Activated CD4-positive, alpha-beta memory T cell treated with anti-CD3 and anti-CD28 coated beads for 36 hours (primary cell): ENCODE data around the gene USH1G. TPM values are rescaled to one million over a fixed set of nuclear protein-coding genes. Genes with fewer than 3 reads are reported as not detected.
A peak's percentile ranks its signal among the peaks of the same experiment; 100 is the strongest.
"Not testable (repeated sequence)": the region's sequence is repeated elsewhere in the genome, so short reads cannot be mapped to it uniquely, and the experiment has no call there.

Experiments used
- CTCF ChIA-PET: fragments of 350-600 bp; sonication (Branson Sonifier 250); formaldehyde crosslinking; loops from one replicate; lab custom pipeline; 2021; ENCODE audit warnings: antibody characterized with exemption, inconsistent platforms; lab: Charles Lee
- POLR2A ChIA-PET: fragments of 350-600 bp; sonication (Branson Sonifier 250); formaldehyde crosslinking; loops from one replicate; lab custom pipeline; 2021; ENCODE audit warnings: antibody characterized with exemption; lab: Charles Lee
- DNase-seq: peaks from one replicate; pipeline ENCODE4 v3.0.0-alpha.2; 2020
- H3K27ac Mint-ChIP-seq: one replicate; pipeline ENCODE4 v1.8.0; 2021; ENCODE audit warnings: mixed read lengths
- H3K27me3 Mint-ChIP-seq: one replicate; pipeline ENCODE4 v1.8.0; 2021; ENCODE audit warnings: mixed read lengths
- H3K36me3 Mint-ChIP-seq: one replicate; pipeline ENCODE4 v1.8.0; 2021; ENCODE audit warnings: mixed read lengths
- H3K4me1 Mint-ChIP-seq: one replicate; pipeline ENCODE4 v1.8.0; 2021; ENCODE audit warnings: low read depth, mixed read lengths
- H3K4me3 Mint-ChIP-seq: one replicate; pipeline ENCODE4 v1.8.0; 2021; ENCODE audit warnings: mild to moderate bottlenecking, mixed read lengths
- H3K9me3 Mint-ChIP-seq: one replicate; pipeline ENCODE4 v1.8.0; 2021; ENCODE audit warnings: mixed read lengths
- intact Hi-C: fragments of 100-400 bp; cut with micrococcal nuclease; formaldehyde crosslinking; loops from one replicate; pipeline ENCODE4 v1.15.1; 2023
- total RNA-seq, 2 experiments: library from RNA; stranded (reverse); gene quantifications; one replicate each; pipeline ENCODE4 v1.2.3, GENCODE V29; 2021

Gene USH1G
- total RNA-seq, 2 experiments from 2014 or later, result not detected

- Mint-ChIP-seq H3K9me3 (no peaks in the 10 kb centered on the region), H3K27me3 (peaks cover 40% of the 10 kb centered on the region), H3K4me1 (peaks cover 6% of the 10 kb centered on the region), H3K4me3 (no peak overlapping the region), H3K36me3 (no peaks in the 10 kb centered on the region), H3K27ac (no peak overlapping the region)
- no peak for DNase-seq
- intact Hi-C loops, result no loop called here
- ChIA-PET CTCF (interaction anchor here (1.7 to 11.6 kb wide), 2 partner anchors 9 to 36 kb away, joined by 5 to 195 read pairs; no protein-coding TSS in a partner anchor), POLR2A (no interaction called here)
These were observed 883 bp downstream of the USH1G start for GRCh38 chr17:74922172-74922571.

GRCh38 chr17:74921769-74922168, 1.3 kb downstream of the USH1G start:
- Mint-ChIP-seq H3K4me3 (no peak overlapping the region), H3K4me1 (peaks cover 6% of the 10 kb centered on the region), H3K27me3 (peaks cover 44% of the 10 kb centered on the region), H3K36me3 (no peaks in the 10 kb centered on the region), H3K9me3 (no peaks in the 10 kb centered on the region), H3K27ac (no peak overlapping the region)
- no peak for DNase-seq
- CTCF ChIA-PET, result interaction anchor here (11.6 kb wide), 1 partner anchor 36 kb away, joined by 195 read pairs; no protein-coding TSS in a partner anchor
- POLR2A ChIA-PET, result no interaction called here
- intact Hi-C loops, result no loop called here

GRCh38 chr17:74921026-74921681, 1.9 kb downstream of the USH1G start:
- Mint-ChIP-seq H3K4me1 (peaks cover 6% of the 10 kb centered on the region), H3K9me3 (no peaks in the 10 kb centered on the region), H3K4me3 (no peak overlapping the region), H3K27ac (no peak overlapping the region), H3K36me3 (no peaks in the 10 kb centered on the region), H3K27me3 (peaks cover 45% of the 10 kb centered on the region)
- ChIA-PET CTCF (interaction anchor here (0.6 to 11.6 kb wide), 3 partner anchors 19 to 280 kb away, joined by 3 to 195 read pairs (median 4); no protein-coding TSS in a partner anchor), POLR2A (no interaction called here)
- DNase-seq, result no peak
- intact Hi-C loops, result no loop called here

- no peaks in the 10 kb centered on the region for H3K36me3 Mint-ChIP-seq
- intact Hi-C loops, result no loop called here
- POLR2A ChIA-PET, result interaction anchor here (1.2 kb wide), 1 partner anchor 285 kb away, joined by 3 read pairs; the partner anchor contains the start of gene NUP85
These were observed 2.4 kb downstream of the USH1G start for GRCh38 chr17:74920642-74921025.

GRCh38 chr17:74920306-74920620, 2.8 kb downstream of the USH1G start:
- no peaks in the 10 kb centered on the region for H3K36me3 Mint-ChIP-seq
- H3K9me3 Mint-ChIP-seq, result no peaks in the 10 kb centered on the region
- H3K4me3 Mint-ChIP-seq, result no peak overlapping the region
- ChIA-PET POLR2A (interaction anchor here (1.2 kb wide), 1 partner anchor 286 kb away, joined by 3 read pairs; the partner anchor contains the start of gene NUP85), CTCF (interaction anchor here (0.5 to 11.6 kb wide), 3 partner anchors 20 to 63 kb away, joined by 3 to 195 read pairs (median 3); no protein-coding TSS in a partner anchor)
- H3K27me3 Mint-ChIP-seq, result peaks cover 39% of the 10 kb centered on the region
- intact Hi-C loops, result no loop called here
- H3K27ac Mint-ChIP-seq, result no peak overlapping the region
- peaks cover 6% of the 10 kb centered on the region for H3K4me1 Mint-ChIP-seq
- no peak for DNase-seq

More at GRCh38 chr17:74920642-74921025, 2.4 kb downstream of the USH1G start:
- Mint-ChIP-seq H3K27ac (no peak overlapping the region), H3K4me1 (peaks cover 6% of the 10 kb centered on the region), H3K4me3 (no peak overlapping the region), H3K9me3 (no peaks in the 10 kb centered on the region), H3K27me3 (peaks cover 43% of the 10 kb centered on the region)
- no peak for DNase-seq
- CTCF ChIA-PET, result interaction anchor here (0.5 to 11.6 kb wide), 4 partner anchors 20 to 281 kb away, joined by 3 to 195 read pairs (median 4); no protein-coding TSS in a partner anchor

GRCh38 chr17:74919440-74920305, 3.4 kb downstream of the USH1G start:
- ChIA-PET POLR2A (interaction anchor here (1.2 kb wide), 1 partner anchor 286 kb away, joined by 3 read pairs; the partner anchor contains the start of gene NUP85), CTCF (interaction anchor here (11.6 kb wide), 1 partner anchor 38 kb away, joined by 195 read pairs; no protein-coding TSS in a partner anchor)
- peaks cover 33% of the 10 kb centered on the region for H3K27me3 Mint-ChIP-seq
- intact Hi-C loops, result no loop called here
- peaks cover 4% of the 10 kb centered on the region for H3K4me1 Mint-ChIP-seq
- no peak overlapping the region for H3K4me3 Mint-ChIP-seq
- DNase-seq, result peak; percentile 31
- H3K36me3 Mint-ChIP-seq, result no peaks in the 10 kb centered on the region
- no peak overlapping the region for H3K27ac Mint-ChIP-seq
- H3K9me3 Mint-ChIP-seq, result no peaks in the 10 kb centered on the region

- Mint-ChIP-seq H3K27me3 (peaks cover 27% of the 10 kb centered on the region), H3K4me1 (no peaks in the 10 kb centered on the region), H3K27ac (no peak overlapping the region), H3K4me3 (no peak overlapping the region), H3K36me3 (no peaks in the 10 kb centered on the region), H3K9me3 (no peaks in the 10 kb centered on the region)
- intact Hi-C loops, result no loop called here
- DNase-seq, result no peak
- ChIA-PET POLR2A (no interaction called here), CTCF (interaction anchor here (11.6 kb wide), 1 partner anchor 39 kb away, joined by 195 read pairs; no protein-coding TSS in a partner anchor)
These were observed 4.1 kb downstream of the USH1G start for GRCh38 chr17:74918906-74919305.

- H3K27me3 Mint-ChIP-seq, result peaks cover 23% of the 10 kb centered on the region
- H3K27ac Mint-ChIP-seq, result no peak overlapping the region
- POLR2A ChIA-PET, result no interaction called here
- no peak for DNase-seq
- no peaks in the 10 kb centered on the region for H3K9me3 Mint-ChIP-seq
- CTCF ChIA-PET, result no interaction called here
- intact Hi-C loops, result no loop called here
- H3K36me3 Mint-ChIP-seq, result no peaks in the 10 kb centered on the region
- no peaks in the 10 kb centered on the region for H3K4me1 Mint-ChIP-seq
- H3K4me3 Mint-ChIP-seq, result no peak overlapping the region
These were observed 5.6 kb downstream of the USH1G start for GRCh38 chr17:74917430-74917829.

- ChIA-PET POLR2A (no interaction called here), CTCF (no interaction called here)
- Mint-ChIP-seq H3K4me1 (no peaks in the 10 kb centered on the region), H3K9me3 (no peaks in the 10 kb centered on the region), H3K36me3 (no peaks in the 10 kb centered on the region), H3K4me3 (no peak overlapping the region), H3K27me3 (peaks cover 19% of the 10 kb centered on the region), H3K27ac (no peak overlapping the region)
- intact Hi-C loops, result no loop called here
- no peak for DNase-seq
These were observed 6.2 kb downstream of the USH1G start for GRCh38 chr17:74916851-74917199.

- ChIA-PET CTCF (no interaction called here), POLR2A (no interaction called here)
- peaks cover 17% of the 10 kb centered on the region for H3K27me3 Mint-ChIP-seq
- no peak overlapping the region for H3K4me3 Mint-ChIP-seq
- no peaks in the 10 kb centered on the region for H3K4me1 Mint-ChIP-seq
- intact Hi-C loops, result no loop called here
- no peaks in the 10 kb centered on the region for H3K9me3 Mint-ChIP-seq
- H3K27ac Mint-ChIP-seq, result no peak overlapping the region
- no peak for DNase-seq
- H3K36me3 Mint-ChIP-seq, result no peaks in the 10 kb centered on the region
These were observed 6.8 kb downstream of the USH1G start for GRCh38 chr17:74916136-74916850.

GRCh38 chr17:74911423-74911822, 11.6 kb downstream of the USH1G start:
- intact Hi-C loops, result not testable (repeated sequence)

More at GRCh38 chr17:74911423-74911822, 11.6 kb downstream of the USH1G start:
- DNase-seq, H3K9me3 Mint-ChIP-seq, H3K27ac Mint-ChIP-seq, H3K36me3 Mint-ChIP-seq, H3K27me3 Mint-ChIP-seq, POLR2A ChIA-PET, CTCF ChIA-PET, H3K4me3 Mint-ChIP-seq, H3K4me1 Mint-ChIP-seq: not testable (repeated sequence)
